GM18511 (cell line): ENCODE measurements around the gene MASP1.

ENCODE experiments used
- ATAC-seq: cut with Tn5 transposase; IDR thresholded peaks from one replicate; pipeline ENCODE4 v1.9.1; 2021; ENCODE audit warnings: mild to moderate bottlenecking, moderate library complexity; ENCODE audit not compliant: unreplicated experiment

The MASP1 gene

DNA sequence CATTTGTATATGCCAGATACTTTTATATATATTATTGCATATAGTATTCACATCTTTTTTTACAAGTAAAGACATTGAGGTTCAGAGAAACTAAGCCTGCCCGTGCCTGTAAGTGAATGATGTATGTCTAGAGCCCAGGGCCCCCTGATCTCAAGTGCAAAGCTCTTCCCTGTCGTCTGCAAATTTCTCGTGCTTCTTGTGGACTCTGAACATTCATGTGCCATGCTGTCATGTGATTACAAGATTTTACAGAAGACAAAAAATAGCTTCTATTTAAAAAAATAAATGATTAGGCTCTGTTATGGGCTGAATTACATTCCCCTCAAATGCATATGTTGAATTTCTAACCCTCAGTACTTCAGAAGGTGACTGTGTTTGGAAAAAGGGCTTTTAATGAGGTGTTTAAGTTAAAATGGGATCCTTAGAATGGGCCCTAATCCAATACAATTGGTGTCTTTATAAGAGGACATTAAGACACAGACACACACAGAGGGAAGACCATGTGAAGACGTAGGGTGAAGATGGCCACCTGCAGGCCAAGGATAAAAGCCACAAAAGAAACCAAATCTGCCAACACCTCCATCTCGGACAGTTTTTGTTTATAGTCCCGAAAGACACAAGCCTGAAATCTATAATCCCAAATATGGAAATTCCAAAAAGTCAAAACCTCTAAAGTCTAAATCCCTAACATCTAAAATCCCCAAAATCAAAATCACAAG is 3.9 kb upstream of the MASP1 start:
- no peak for ATAC-seq

DNA sequence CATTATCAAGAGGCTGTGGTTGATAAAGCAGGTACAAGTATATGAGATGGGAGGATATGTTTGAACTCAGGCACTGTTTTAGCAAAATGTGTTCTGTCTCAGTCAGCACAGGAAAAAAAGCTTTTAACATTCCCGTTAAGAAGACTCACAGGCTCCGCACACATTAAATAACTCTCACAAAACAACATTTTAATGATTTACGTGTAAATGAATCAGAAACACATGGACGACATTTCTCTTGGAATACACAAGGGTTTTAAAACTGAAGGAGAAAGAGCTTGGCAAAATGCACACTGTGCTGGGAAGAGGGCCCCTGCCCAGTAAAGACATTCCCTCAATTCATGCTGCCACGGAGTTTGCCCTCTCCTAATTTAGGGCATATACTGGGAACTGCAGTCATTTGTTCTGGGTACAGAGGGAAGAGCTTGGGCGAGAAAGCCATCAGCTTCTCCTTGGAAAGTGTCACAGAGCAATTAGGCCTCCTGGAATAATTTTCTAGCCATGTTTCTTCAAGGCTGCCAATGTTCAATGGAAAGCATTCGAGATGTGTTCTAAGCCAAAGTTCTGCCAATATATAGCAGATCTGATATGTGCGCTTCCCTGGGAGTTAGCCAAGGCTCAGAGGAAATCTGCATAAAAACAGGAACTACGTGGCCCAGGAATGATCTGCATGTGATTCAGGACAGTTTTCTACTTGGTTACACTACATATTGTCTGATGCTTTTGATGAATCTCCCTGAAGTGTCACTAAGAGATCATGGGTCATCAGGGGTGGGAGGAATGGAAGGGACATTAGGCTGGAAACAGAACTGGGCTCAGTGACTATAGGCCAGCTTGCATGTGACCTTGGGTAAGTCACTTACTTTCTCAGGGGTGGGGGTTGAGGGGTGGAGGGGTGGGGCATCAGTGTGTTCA is 2.2 kb upstream of the MASP1 start:
- no peak for ATAC-seq

DNA sequence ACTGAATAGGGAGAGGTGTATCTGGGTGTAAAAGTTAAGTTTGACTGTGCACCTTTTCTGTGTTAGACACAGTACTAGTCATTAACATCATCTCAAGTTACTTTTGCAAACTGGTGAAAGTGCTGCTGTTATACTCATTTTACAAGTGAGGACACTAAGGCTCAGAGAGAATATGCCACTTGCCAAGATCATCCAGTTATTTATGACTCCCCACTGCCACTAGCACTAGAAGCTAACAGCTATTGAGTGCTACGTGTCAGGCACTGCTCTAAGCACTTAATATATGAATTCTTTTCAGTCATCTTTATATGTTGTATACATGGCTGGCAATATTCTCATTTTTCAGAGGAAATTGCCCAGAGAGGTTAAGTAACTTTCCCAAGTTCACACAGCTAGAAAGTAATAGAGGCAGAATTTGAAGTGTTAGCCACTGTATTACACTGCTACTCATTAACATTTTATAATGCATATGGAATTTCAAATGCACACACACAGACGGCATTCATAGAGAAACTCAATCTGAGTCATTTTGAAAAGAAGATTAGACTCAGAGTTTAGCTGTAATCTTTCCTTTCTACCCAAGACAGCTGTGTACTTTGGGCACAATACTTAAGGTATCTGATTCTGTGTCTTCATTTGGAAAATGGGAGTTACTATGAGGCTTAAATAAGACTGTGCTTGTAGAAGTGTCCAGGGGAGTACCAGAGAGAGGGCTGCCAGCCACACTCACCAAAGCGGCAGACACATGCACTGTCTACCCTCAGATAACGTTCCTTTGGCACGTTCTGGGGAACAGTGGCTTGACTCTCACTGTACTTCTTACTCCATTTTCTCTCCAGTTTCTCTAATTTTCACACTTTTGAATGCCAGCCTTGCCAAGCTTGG is 1.3 kb upstream of the MASP1 start:
- ATAC-seq: no peak

DNA sequence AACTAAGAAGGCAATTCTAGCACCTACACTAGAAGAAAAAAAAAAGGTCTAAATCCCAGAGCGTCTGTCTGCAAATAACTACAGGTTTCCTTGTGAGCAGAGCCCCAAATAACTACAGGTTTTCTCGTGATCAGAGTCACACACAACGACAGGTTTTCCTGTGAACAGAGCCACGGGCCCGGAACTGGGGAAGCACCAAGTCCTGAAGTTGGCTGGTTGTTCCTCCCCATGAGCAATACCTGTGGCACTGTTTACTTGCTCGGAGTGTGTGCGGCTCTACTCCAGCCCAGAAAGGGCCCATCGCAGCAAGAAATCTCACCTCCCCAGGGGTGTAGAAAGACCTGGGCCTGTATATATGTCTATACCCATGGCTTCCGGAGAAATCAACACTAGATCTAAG is 644 bp upstream of the MASP1 start:
- no peak for ATAC-seq

DNA sequence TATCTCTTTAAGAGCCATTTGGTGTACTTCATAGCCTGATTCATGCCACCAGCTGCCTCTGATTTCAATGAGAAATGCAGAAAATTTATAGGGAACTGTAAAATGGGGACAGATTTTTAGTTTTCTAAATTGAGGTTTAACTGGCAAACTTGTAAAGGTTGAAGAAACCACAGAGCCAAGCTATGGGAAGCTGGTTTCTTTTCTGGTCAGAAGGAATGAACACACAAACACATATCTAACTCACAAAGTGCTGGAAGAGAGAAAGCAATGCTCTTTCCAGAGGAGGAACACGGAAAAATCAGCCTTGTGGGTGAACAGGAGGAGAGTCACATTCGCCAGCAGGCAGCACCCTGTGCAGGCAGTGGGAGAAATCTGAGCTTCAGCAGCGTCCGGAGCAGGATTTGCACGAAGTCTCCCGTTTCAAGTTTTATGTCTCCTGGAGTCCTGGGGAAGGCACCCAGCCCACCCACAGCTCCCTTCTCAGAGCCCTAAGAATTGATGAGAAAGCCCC is 481 bp downstream of the MASP1 start:
- no peak for ATAC-seq

DNA sequence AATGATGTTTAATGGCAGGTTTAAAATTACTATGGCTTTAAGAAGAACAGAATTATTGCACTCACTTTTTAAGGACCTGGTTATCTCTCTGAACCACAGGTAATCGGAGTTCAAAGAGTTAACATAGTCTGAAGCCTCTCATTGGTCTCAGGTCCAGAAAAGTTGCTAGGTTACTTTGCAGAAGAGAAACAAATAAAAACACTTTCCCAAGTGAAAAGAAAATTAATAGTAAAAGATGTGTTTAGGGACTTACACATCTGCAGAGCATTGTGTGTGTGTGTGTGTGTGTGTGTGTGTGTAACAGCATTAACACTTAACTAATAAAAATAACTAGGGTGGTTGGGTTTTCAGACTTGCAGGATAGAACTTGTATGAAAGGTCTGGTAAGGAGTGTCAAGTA is 1.0 kb downstream of the MASP1 start:
- no peak for ATAC-seq

DNA sequence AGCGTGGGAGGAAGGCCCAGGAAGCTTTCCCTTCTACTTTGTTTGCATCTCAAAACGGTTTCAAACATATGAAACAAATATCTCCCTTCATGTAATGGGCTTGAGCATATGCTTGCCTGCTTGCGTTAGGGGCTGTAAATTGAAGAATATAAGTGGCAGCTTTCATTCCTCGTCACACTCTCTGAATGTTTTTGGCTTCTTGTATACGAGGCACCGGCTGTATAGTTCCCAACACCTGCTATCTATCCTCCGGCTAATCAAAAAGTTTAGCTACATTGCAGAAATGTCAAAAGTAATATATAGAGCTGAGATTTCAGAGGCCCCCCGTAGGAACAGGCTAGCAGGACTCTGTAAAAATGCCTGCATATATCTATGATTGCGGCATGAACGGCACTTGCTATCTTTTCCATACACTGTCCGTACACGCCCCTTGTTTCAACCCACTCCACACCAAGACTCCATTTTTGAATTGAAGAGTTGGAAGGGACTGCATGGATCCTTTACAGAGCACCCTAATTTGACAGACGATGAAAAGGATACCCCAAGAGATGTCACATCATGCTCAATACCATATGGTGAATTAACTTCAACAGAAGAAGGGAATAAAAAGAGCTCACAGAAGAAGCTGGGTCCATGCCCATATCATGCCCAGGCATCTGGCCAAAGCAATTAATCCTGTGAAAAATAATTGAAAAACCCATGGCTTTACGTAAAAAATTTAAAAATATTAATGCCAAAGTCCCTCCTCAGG is 2.5 kb downstream of the MASP1 start:
- ATAC-seq: no peak

DNA sequence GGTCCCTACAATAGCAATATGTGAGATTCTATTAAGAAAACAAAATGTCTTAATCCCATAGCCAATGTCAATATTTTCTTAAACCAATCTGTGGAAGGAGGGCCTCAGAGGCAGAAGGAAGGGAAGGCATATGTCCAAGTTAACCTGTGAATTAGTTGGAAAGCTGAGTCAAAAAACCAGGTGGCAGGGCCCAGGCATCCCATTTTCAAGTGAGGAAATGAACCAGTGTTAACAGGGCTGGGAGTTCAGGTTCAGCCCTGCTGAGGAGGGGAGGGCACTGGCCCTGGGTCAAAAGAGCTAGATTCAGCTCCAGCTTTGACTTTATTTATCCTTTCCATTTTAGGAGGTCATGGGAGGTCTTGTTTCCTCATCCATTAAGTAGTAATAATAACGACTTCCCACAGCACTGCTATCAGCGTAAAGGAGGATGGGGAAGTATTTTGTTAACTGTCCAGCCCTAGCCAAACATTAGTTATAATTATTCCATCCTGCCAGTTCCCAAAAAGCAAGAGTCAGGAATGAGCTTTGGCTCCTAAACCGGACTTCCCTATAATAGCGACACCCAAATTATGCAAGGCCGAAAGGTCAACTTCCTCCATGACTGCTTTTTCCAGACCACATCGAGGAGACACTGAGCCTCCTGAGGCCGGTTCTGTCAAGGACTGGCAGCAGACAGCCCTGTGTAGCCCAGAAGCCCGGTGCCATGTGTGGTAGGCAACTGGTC is 3.2 kb downstream of the MASP1 start:
- ATAC-seq: no peak

DNA sequence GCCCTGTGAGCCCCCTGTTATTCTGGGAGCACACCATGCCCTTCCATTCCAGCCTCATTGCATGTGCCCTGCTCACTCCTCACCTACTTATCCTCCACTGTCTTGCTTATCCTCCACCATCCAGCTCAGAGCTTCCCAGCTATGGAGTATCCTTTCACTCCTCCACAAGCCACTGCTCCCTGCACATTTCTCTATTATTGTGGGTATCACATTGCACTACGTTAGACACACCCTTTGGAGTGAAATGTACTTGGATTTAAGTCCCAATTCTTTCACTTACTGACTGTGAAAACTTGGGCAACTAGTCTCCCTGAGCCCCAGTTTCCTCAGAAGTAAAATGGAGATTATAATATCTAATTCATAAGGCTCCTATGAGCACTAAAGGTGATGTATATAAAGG is 4.3 kb downstream of the MASP1 start:
- ATAC-seq: no peak

DNA sequence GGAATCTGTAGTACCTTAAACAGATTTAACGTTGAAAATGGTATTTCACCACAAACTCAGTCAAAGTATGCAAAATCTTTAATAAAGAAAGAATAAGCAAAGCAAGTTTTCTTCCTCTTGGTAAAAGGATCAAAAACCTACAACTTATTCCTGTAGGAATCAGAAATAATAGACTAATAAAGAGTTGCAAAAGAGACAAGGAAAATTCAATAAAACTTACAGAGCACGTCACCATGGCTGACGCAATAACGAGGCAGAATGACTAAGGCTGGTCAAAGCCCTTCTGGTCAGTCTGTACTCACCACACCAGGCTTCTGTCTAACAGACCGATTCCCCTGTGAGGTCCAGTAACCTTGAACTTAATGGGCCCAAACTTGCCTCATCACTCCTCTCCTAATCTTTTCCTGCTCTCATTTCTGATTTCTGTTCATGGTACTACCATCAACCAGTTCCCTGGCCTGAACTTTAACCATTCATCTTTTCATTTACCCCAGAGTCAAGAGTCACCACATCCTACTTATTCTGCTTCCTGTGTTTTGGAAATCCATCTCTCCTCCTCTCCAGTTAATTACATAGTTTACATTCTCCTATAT is 5.0 kb downstream of the MASP1 start:
- no peak for ATAC-seq

DNA sequence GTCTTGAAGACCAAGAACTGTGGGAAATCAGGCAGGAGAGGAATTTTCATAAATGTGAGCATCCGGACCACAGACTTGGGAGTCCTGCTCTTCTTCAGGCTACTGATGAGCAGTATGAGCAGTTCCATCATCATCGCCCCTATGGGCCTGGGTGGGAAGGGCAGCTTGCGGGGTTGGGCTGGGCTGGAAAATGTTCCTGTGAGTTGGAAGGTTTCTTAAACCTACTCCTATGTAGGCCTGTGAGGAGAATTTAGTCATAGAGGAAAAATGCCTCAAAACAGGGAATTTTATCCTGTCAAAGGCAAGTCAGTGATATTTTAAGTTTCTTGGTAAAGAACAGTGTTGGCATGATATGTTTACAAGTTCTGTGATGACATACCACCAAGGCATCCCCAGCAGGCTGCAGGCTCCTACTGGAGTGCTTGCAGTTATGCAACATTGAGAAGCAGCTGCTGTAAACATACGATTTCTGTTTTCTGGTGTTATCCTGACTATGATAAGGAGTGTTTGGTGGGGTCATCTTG is 10.3 kb downstream of the MASP1 start:
- no peak for ATAC-seq

DNA sequence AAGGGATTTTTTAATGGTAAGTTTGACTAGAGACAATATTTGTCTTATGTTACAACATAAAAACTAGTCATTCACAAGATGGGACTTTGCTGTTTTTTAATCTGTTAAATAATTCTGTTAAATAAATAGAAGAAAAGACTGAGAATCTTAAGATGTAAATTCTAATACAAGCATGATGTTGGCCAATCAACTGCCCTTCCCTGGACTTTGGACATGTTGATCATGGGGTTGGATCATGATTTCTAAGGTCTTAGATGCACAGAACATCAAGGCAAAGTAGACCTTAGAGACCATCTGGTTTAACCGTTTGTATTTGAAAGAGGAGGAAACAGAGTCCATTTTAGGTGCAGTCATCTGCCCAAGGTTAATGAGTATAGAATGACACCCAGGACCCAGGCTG is 10.9 kb downstream of the MASP1 start:
- no peak for ATAC-seq

DNA sequence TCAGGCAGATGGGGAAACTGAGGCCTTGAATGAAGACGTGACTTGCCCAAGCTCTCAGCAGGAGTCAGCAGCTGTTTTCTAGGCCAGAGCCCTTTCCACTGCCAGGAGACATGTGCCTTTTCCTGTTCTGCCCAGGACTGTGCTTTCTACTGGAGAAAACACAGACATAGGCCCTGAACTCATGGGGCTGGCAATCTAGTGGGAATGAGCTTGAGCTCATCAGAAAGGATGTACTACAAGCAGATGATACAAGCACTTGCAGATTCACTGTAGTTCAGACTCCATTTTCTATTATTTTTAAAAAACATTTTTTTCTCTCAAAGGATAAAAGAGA is 14.4 kb downstream of the MASP1 start:
- no peak for ATAC-seq

DNA sequence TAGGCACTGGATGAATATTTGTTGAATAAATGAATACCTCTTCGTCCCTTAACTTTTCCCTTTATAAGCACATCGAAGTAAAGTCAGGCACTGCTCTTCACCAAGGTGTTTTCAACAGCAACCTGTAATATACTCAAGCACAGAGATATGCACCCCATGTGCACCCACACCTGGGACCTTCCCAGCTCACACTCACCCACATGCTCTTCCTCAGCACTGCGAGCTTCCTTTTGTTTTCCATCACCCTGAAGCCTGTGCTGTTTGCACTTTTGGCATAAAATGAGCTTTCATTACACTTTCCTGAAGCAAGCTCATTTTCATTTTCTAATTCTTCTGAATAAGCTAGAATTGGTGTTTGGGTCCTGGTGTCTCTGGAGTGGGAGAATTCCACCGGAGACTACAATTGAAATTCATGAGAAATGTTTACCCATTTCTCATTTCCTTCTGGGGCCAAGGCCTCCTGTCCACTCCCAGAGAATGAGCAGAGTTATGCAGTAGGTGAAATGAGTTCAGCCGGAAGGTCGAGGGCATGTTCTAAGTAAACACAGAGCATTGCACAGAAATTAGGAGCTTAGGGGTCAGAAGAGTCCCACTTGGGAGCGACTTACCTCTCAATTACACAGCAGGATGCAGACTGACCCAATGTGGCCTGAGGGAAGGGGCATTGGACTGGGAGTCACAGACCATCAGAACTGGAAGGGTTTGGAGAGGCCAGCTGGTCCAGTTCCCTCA is 15.0 kb downstream of the MASP1 start:
- no peak for ATAC-seq

DNA sequence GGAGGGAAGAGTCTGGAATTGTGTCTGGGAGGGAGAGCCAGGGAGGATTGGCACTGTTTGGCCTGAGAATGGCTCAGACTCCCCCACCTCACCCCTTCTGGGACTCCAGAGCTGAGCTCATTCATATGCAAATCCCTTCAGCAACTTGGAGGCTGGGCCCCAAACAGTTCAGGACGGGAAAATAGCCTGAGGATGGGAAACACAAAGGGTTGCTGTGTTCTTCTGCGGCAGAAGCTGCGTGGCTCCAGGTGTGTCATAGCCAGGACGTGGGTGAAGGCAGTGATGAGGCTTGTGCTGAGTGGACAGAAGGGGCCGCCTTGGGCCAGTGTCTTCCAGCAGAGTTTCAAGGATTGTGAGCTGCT is 16.6 kb downstream of the MASP1 start:
- ATAC-seq: no peak

DNA sequence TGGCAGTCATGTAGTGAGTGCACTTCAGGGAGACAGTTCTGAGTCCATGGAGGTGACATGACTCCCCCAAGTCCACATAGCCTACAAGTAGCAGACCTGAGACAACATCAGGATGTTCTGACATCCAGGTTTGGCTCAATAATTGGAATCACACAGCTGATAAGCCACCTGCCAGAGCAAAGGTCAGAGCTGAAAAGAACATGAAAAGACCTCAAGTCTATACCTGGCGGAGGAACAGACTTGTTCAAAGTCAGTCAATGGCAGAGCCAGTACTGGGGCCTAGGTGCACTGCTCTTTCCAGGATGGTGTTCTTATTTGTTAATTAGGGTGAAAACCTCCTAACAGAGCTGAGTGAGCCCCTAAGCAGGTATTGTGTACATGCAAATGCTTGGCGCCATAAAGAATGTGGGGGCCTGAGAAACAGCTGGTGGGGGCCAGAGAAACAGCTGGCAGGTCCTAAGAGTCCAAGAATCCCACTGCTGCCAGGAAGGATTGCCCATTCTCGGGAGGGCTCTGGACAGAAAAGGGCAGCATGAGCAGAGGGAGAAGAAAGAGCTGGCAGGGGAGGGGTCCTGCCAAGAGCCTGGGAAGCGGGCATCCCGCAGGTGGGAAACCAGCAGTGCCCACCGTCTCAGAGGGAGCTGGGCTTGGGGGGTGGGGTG is 17.1 kb downstream of the MASP1 start:
- no peak for ATAC-seq

DNA sequence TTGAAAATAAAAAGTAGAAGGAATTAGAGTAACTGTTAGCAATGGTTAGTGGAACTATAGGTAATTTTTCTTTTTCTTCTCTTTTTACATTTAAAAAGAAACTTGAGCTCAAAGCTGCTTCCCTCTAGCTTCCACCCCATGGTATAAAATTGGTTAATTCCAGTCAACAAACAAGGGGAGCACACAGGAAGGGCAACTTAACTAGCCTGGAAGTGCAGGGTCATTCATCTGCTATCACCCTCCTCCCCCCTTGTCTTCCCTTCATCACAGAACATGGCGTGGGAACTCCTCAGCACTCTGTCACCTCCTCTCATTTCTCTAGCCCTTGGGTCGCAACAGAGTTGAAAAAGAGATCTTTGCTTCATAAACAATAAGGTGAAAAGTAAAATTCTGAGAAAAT is 20.0 kb downstream of the MASP1 start:
- no peak for ATAC-seq

DNA sequence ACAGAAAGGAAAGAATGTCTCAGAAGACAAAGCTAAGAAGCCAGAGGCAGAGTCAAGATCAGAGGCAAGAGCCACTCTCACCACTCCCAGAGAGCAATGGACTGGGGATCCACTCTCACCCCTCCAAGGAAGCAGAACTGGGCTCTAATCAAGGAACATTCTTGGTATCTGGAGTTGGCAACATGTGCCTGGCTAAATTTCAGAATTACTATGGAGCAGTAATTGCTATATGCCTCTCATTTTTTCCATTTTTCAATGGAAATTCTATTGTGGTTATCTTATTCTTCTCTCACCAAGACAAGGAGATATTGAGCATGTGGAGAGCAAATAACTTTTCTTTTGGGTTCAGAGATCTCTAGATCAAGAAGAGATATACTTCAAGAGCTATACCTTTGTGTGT is 22.1 kb downstream of the MASP1 start:
- ATAC-seq: no peak
